ENCODE data around the gene STRN3.
A peak's percentile ranks its signal among the peaks of the same experiment; 100 is the strongest.
"Not testable (repeated sequence)": the region's sequence is repeated elsewhere in the genome, so short reads cannot be mapped to it uniquely, and the experiment has no call there.

Gene STRN3

DNA sequence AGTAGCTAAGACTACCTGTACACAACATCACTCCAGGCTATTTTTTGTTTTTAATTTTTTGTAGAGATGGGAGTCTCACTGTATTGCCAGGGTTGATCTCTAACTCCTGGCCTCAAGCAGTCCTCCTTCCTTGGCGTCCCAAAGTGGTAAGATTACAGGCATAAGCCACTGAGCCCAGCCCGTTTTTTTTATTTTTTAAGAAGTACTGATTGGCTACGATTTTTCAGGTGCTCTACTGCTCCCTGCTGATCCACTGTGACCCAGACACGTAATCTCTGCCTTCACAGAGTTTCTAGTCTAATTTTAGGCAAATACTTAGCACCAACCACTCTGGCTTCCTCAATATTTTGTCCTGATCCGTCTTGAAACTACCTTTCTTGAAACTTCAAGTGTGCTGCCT is 4.3 kb upstream of the STRN3 start:
- DNase-seq = no peak

- DNase-seq = no peak
These were observed 3.1 kb upstream of the STRN3 start for GRCh38 chr14:31029016-31029970.

DNA sequence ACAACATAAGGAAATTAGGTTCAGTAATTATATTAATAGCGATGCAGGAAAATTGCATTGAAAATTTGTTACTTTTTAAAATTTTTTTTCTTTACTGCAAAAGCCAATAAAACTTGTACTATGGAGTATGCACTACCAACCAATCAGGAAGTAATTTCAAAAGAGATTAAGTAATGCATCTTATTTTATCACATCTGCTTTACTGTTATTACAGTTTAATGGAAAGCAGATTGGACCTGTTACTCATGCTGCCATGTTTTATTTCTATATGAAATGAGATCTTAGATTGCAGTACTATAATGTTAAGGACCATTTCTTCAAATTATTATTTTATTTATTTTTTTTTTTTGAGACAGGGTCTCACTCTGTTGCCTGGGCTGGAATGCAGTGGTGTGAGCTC is 1.7 kb upstream of the STRN3 start:
- no peak for DNase-seq

GRCh38 chr14:31026450-31027235 is 464 bp upstream of the STRN3 start:
- peak; percentile 88 to 91 for DNase-seq

DNA sequence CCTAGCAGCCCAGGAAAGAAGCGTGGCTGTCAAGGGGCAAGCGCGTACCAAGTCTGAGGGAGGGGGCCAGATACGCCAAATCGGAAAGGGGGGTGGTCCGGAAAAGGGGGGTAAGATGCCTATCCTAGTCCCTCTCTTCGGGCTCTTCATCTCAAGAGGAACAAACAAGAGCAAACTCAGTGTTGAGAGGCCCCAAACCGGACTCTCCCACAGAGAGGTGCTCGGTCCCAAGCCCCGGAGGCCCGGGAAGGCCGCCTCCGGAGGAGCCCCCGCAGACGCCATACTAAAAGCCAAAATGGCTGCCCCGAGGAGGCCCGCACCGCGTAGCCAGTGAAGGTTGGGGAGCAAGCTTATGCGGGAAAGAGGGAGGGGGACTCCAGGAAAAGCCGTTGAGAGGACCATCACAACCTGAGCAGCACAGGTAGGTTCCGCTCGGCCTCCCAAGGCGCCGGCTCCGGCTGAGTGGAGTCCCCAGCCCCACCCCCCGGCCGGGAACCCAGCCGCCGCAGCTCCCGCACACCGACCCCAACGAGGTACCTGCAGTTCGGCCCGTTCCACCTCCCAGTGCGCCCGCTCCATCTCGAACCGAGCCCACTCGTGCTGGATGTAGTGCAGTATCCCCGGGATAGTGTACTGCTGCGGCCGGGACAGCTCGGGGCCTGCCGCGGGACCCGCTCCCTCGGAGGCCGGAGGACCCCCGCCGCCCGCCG is 657 bp downstream of the STRN3 start, which contains the start of gene AP4S1:
TSS of gene AP4S1 (plus strand) at position 283 of the 710 bp plus-strand sequence. CDS start 40,548 bp downstream, outside the sequence.
- DNase-seq = no peak

DNA sequence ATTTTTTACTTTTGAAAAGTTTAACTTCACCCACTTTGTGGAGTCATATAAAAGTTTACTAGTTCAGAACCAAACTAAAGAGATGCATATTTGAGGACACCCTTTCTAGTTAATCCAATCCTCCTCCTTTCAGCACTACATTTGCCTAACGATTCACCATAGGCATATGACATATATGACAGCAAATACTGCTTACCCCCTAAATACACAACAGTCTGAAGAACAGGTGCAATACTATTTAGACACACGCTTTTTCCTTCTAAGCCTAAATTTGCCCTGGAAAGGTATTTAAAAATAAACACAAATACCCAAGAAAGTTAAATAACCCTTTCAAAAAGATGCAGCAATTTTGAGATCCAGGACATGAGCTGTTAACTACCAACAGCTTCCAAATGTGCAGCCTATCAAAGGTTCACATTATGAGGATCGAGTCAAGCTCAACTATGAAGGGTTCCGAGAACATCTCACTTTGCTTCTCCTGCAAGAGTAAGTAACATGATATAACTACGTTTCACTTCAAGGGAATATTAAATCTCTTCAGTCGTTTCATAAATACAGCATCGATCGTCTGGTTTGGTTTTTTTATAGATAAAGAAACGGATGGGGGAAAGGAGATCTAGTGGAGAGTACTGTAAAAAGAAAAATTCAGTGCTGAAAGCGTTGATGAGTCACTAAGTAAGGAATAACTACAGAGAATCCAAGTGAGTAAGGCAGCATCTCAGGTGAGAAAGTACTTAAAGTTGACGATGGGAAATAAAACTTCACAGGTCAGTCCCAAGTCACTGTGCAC is 1.4 kb downstream of the STRN3 start:
- DNase-seq = no peak

DNA sequence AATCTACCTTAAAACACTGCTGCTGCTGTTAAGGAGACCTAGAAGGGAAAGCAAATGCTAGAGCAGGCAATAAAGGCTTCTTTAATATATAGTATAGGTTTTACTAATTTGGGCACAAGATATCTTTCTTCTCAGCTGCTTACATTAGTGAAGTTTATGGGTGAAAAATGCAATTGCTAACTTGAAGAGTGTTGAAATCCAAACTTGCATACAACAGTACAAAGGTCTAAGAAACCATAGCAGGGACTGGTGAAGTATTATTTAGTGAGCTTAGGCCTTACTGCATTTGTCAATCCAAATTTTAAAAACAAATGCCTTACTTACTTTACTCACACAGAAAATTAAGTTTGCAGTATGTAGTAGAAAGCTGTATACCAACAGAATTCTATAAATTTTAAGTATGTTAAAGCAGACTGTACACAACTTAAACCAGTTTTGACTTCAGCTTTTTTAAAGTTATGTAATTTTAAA is 2.1 kb downstream of the STRN3 start:
- DNase-seq = no peak

GRCh38 chr14:31022386-31022785 is 3.8 kb downstream of the STRN3 start:
- no peak for DNase-seq

- no peak for DNase-seq
These were observed 4.6 kb downstream of the STRN3 start for GRCh38 chr14:31021576-31021949.

- DNase-seq = no peak
These were observed 5.2 kb downstream of the STRN3 start for GRCh38 chr14:31020834-31021575.

DNA sequence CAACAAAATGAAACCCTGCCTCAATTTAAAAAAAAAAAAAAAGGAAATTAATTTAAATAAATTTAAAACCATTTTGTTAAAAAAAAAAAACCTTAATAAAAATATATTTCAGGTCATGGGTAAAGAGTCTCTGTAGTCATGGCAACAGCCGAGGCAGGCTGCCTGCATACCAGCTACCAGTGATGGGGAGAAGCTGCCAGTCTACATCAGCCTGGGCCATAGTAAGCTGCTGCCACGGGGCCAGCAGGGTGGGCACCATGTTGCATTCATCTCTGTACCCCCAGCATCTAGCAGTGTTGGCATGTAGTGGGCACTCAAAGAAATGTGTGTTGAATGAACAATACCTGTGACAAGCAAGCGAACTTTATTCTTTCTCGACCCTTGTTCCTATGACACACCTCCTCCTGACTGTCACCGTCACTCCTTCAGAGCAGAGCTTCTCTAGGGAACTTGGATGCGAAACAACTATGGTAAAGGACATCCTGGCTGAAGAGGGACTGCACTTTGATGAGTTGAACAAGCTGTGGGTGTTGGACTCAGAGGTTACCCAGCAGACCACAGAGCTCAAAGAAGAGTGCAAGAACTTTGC is 8.0 kb downstream of the STRN3 start:
- no peak for DNase-seq

DNA sequence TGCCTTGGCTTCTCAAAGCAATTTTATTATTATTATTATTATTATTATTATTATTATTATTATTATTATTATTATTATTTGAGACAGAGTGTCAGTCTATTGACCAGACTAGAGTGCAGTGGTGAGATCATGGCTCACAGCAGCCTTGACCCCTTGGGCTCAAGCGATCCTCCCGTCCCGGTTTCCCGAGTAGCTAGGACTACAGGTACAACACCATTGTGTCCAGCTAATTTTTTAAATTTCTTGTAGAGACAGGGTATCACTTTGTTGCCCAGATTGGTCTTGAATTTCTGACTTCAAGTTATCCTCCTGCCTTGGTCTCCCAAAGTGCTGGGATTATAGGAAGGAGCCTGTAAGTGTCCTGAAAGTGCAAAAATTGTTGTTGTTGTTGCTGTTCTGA is 12.3 kb downstream of the STRN3 start:
- DNase-seq = no peak

GRCh38 chr14:31010935-31011334 is 15.2 kb downstream of the STRN3 start:
- DNase-seq = no peak

DNA sequence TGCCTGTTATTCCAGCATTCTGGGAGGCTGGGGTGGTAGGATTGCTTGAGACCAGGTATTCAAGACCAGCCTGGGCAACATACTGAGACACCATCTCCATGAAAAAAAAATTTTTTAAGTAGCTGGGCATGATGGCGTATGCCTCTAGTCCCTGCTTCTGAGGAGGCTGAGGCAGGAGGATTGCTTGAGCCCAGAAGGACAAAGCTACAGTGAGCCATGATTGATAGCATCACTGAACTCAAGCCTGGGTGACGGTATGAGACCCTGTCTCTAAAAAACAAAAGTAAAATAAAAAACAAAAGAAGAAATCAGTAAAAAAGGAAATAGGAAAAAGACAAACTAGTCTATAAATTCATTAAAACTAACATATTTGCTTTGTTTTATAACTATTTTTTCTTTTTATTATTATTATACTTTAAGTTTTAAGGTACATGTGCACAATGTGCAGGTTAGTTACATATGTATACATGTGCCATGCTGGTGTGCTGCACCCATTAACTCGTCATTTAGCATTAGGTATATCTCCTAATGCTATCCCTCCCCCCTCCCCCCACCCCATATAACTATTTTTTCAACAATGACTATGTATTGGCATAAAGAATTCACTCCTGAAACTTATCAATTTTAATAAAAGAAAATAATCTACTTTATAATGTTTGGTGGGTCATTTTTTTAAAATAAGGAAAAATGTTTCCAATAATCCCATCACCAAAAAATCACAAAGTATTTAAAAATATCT is 16.2 kb downstream of the STRN3 start:
- DNase-seq = no peak

GRCh38 chr14:31006703-31007102 is 19.5 kb downstream of the STRN3 start:
- DNase-seq = no peak

DNA sequence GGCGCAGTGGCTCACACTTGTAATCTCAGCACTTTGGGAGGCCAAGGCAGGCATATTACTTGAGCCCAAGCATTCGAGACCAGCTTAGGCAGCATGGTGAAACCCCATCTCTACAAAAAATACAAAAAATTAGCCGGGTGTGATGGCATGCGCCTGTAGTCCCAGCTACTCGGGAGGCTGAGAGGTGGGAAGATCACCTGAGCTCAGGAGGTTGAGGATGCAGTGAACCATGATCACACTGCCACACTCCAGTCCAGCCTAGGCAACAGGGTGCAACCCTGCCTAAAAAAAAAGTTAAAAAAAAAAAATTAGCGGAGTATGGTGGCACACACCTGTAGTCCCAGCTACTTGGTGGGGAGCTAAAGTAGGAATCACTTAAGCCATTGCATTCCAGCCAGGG is 22.2 kb downstream of the STRN3 start:
- DNase-seq = not testable (repeated sequence)

DNA sequence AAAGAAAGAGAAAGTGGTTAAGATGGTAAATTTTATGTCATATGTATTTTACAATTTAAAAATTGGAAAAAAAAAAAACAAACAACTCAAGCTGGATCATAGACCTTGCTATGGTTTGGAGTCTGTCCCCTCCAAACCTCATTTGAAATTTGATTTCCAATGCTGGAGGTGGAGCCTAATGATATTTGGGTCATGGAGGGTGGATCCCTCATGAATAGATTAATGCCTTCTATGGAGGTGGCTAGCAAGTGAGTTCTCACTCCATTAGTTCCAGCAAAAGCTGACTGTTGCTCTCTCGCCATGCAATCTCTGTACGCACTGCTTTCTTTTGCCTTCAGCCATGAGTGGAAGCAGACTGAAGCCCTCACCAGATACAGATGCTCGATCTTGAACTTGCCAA is 22.9 kb downstream of the STRN3 start:
- no peak for DNase-seq

GRCh38 chr14:31001339-31001658 is 24.9 kb downstream of the STRN3 start:
- no peak for DNase-seq

DNA sequence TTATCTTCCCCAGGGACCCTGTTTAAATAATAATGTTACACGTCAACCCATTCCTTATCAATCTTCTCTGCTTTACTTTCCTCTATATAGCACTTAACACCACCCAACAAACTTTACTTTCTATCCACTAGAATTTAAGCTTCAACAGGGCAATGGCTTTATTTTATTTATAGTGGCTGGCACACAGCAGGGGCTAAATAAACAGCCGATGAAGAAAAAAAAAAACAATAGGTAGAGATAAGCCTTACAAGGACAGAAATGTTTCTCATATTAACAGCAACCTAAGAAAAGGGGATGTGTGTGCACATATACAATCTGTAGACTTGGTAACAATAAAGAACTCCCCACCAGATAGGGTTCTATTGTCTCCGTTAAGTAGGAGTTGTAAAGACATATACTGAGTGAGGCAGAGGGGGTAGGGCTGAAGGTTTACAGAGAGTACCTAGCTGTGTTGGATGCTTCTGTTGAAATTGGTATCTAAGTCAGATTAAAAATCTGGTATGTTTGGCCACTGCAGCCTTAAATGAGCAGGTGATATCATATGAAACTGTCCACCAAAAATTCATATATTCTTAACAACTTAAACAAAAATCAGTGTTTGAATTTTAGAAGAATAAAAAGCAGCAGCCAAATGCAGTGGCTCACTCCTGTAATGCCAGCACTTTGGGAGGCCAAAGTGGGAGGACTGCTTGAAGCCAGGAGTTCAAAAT is 25.4 kb downstream of the STRN3 start:
- DNase-seq = no peak
